ENCODE results near the gene MMP25.
A peak's percentile ranks its signal among the peaks of the same experiment; 100 is the strongest.

MMP25 gene

DNA sequence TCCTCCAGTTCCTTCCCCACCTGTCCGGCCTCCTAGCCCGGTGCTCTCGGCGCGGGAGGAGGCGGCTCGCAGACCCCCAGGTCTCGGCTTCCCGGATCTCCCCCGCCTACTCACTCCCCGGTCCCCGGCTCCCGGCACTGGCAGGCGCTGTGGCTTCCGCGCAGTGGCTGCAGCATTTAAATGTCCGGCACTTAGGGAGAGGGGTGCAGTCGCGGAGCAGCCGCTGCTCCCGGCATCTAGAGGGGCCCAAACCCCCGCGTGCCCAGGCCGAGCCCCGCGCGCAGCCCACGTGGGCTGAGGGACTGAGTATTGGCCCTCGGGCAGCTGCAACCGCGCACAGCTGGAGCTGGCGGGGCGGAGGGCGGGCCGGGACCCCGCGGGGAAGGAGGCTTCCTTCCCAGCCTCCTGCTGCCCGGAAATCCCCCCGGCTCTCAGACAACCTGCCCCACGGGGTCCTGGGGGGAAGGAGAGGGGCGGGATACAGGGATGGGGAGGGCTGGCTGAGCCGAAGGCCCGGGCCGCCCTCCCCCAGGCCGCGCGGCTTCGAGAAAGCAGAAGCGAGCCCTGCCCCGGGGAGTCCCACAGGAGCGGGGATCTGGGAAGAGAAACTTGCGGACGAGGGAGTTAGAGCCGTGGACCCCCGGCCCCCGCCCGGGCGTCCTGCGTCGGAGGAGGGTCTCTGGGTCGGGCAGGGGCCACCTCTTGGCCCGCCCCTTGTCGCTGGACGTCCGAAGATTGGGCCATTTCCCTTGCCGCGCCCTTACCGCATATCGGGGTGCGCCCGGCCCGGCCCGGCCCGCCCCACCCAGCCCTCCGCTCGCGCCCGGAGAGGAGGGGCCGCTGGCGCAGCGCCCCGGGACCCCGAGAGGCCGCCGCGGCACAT lies at the start of gene MMP25:
Gene MMP25, plus strand, starts transcription at position 804 of the 883 bp plus-strand sequence. CDS start 357 bp downstream, outside the sequence.
- no peak for DNase-seq (ENCODE audit: low read depth)

GRCh38 chr16:2999929-3000328 lies 46.4 kb upstream of the MMP25 start:
- DNase-seq (ENCODE audit: low read depth) = no peak

DNA sequence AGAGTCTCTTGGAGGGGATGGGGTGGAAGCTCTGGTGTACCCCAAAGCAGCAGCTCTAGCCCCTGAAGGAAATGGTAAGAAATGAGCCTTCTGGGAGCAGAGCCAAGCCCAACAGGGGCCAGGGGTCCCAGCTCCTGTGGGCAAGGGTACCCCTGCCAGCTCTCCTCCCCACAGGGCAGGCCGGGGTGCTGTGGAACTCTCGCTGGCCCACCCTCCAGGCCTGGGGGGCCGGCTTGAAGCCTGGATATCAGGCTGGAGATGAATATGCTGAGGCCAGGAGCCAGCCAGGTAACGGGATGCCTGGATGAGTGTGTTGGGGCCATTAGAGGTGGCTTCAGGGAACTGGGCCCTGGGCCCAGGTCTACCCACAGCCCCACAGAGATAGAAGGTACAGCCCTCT lies 45.8 kb upstream of the MMP25 start:
- no peak for DNase-seq (ENCODE audit: low read depth)

DNA sequence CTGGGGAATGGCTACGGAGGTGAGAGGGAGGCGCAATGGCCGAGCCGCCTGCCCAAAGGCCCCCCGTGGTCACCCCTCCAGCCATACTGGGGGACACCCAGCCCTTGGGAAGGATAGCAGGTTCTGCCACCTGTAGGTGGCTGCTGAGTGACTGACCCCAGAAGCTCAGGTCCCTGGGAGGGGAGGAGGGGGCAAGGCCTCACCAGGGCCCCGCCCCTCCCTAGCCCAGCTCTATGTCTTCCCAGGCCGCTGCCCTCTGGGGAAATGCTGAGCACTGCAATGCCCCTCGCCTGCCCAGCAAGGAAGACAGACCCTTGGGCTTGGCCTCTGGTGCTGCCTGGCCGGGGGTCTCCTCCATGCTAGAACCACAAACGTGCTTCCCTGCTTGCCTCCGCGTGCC lies 45.0 kb upstream of the MMP25 start:
- DNase-seq (ENCODE audit: low read depth) = no peak

- peak; percentile 99 for DNase-seq (ENCODE audit: low read depth)
These were observed 42.6 kb upstream of the MMP25 start for GRCh38 chr16:3003582-3004270.

DNA sequence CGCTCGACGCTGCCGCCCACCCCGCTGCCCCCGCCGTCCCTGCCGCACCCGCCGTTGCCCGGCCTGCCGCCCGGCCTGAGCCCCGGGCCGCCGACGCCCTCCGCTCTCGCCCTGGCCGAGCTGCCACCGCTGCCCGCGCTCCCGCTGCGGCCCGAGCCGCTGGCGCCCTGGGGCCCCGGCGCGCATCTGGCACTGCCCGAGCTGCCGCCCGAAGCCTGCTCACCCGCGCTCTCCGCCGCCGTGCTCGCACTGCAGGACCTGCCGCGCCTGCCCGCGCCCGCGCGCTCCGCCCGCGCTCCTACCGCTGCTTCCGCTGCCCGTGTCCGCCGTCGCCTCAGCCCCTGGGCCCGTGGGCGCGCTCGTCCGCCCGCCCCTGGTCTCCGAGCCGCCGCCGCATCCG lies 42.0 kb upstream of the MMP25 start:
- DNase-seq (ENCODE audit: low read depth) = peak; percentile 8

GRCh38 chr16:3004781-3005284 lies 41.5 kb upstream of the MMP25 start:
- DNase-seq (ENCODE audit: low read depth) = no peak

DNA sequence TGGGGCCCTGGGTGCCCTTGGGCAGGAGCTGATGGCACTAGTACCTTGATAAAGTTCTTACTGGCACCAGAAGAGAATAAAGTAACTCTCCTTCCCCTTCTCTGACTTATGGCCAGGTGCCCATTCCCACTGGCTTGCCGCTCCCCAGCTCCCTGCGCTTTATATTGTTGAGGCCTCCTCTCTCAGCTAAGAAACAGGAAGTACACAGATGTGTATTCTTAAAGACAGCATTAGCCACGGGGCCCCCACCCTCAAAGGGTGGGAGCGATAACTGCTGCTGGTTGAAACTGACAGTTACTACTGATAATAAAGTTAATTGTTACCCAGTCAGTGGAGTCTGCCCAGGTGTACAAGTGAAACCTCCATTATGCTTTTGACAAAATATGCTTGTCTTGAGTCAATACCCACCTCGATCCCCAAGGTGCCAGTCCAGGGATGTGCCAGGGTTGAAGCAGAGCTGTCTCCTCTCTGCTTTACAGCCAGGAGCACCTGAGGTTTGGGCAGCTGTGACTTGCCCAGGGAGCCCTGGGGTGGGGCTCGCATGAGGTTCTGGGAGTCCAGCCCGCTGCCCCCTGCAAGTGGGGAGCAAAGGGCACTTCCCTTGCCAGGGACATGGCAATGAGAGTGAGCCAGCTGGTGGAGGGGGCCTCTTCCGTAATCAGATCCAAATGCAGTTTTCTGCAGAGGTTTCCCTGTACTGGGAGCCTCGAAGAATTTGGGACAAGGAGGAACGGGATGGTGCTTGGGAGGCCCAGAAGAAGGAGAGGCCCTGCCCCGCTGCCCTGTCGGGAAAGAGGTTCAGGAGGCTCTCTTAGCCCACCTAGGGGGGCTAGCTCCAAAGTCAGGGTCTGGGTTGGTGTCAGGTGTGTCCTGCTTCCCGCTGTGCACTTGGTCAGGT lies 39.1 kb upstream of the MMP25 start:
- DNase-seq (ENCODE audit: low read depth) = no peak

- DNase-seq (ENCODE audit: low read depth) = no peak
These were observed 38.2 kb upstream of the MMP25 start for GRCh38 chr16:3007957-3008689.

GRCh38 chr16:3008690-3009037 lies 37.7 kb upstream of the MMP25 start:
- DNase-seq (ENCODE audit: low read depth) = no peak

DNA sequence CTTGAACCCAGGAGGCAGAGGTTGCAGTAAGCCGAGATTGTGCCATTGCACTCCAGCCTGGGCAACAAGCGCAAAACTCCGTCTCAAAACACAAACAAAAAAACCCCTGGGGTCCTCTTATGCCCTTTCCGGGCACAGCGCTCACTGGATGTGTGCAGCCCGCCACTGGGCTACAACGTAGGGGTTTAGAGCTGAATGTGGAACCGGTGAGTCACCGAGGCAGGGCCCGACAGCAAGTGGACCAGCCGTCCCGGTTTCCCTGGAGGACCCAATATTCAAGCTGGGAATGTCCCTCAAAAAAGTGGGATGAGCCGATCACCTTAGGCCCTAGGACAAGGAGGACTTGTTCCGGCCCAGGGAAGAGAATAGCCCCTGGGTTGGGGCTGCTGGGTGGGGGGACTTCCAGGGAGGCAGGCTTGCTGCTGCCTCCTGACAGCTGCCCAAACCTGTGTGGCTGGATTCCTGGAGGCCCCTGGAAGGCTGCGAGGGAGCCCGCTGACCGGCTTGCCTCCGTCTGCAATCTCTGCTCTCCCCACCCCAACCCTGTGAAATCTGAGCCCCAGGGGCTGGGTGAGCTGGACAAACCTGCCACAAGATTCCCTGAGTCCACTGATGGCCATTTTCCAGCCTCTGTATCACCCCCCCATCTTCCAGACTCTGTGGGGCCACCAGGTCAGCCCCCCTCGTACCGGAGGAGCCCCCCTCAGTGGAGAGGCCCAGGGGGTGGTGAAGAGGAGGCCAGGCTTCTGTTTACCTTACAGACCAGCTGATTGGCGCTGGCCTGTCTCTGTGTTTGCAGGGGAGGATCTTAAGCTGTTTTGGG lies 36.6 kb upstream of the MMP25 start:
- no peak for DNase-seq (ENCODE audit: low read depth)

- no peak for DNase-seq (ENCODE audit: low read depth)
These were observed 35.9 kb upstream of the MMP25 start for GRCh38 chr16:3010510-3010909.

DNA sequence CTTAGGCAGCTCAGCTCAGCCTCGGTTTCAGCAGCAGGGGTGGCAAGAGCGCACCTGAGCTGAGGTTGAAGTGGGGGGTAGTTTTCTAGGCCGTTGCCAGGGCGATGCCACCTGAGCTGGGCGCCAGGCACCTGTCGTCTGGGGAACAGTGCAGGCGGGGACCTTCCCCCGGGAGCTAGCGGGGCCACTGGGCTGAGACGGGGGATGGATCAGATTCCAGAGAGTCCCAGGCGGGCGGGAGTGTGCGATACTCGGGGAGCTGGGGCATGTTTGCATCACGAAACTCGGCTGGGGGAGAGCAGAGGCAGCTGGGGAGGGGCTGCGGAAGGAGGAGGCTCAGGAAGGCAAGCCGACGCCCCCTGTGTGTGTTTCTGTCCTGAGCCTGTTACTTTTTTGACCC lies 34.1 kb upstream of the MMP25 start:
- no peak for DNase-seq (ENCODE audit: low read depth)

GRCh38 chr16:3012828-3013420 lies 33.4 kb upstream of the MMP25 start, which contains the start of gene CLDN9:
TSS of gene CLDN9 (plus strand) at chr16:3012923. CDS start at chr16:3013363, 440 bp downstream.
- DNase-seq (ENCODE audit: low read depth) = no peak

DNA sequence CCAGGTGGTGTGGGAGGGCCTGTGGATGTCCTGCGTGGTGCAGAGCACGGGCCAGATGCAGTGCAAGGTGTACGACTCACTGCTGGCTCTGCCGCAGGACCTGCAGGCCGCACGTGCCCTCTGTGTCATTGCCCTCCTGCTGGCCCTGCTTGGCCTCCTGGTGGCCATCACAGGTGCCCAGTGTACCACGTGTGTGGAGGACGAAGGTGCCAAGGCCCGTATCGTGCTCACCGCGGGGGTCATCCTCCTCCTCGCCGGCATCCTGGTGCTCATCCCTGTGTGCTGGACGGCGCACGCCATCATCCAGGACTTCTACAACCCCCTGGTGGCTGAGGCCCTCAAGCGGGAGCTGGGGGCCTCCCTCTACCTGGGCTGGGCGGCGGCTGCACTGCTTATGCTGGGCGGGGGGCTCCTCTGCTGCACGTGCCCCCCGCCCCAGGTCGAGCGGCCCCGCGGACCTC lies 32.8 kb upstream of the MMP25 start:
- no peak for DNase-seq (ENCODE audit: low read depth)

- no peak for DNase-seq (ENCODE audit: low read depth)
These were observed 32.2 kb upstream of the MMP25 start for GRCh38 chr16:3013998-3014690.

- DNase-seq (ENCODE audit: low read depth) = no peak
These were observed 31.4 kb upstream of the MMP25 start for GRCh38 chr16:3014971-3015370.

DNA sequence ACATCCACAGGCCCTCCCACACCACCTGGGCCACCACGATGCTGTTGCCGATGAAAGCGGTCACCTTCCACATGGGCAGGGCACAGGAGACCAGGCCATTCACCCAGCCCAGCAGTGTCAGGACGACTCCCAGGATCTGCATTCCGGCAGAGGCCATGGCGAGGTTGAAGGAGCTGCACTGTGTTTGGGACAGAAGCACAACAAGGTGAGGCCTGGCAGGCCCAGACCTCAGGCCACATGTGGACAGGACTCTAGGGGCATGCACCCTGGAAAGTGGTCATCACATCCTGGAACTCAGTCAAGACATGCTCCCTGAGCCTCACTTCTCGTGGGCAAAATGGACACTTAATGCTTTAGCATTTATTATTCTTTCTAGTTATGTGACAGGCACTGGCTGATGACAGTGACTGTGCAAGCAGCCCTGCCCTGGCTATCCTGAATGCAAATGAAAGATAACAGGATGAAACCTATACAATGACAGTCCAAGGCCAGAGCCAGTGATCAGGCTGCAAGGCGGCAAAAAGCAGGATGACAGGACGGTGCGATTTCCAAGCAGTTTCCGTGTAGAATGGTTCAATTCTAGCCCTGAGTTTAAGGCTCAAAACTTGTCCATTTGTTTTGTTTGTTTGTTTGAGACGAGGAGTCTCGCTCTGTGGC lies 30.4 kb upstream of the MMP25 start:
- DNase-seq (ENCODE audit: low read depth) = no peak

DNA sequence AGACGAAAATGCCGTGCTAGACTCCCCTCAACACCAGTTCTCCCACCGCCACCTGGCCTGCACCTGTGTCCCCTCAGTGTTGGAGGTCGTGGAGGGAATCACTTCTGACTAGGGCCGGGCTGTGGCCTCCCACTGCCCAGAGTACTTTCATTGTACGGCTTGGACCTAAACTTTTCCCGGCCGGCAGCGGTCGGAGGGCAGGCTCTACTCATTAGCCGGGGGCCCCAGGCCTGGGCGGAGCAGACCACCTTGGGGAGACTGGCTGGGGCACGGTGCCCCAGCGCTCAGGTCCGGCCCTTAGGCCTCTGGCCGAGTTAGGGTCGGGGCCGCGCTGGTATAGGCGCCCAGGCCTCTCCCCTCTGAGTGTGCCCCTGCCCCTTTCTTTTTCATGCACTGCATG lies 29.0 kb upstream of the MMP25 start:
- no peak for DNase-seq (ENCODE audit: low read depth)

Data from EH (cell line).